Measurements from ENCODE around the gene NDUFS2. TPM values are rescaled to one million over a fixed set of nuclear protein-coding genes. Genes with fewer than 3 reads are reported as not detected.

The NDUFS2 gene
- total RNA-seq (2014; rRNA removed; shearing (Covaris generic)): 134 and 147 TPM in 2 replicates
- polyA plus RNA-seq (2015; cell fraction: cytosol; rRNA removed): 126 and 140 TPM in 2 replicates
- polyA plus RNA-seq (2015; cell fraction: nucleus; rRNA removed): 86.5 and 122 TPM in 2 replicates

DNA sequence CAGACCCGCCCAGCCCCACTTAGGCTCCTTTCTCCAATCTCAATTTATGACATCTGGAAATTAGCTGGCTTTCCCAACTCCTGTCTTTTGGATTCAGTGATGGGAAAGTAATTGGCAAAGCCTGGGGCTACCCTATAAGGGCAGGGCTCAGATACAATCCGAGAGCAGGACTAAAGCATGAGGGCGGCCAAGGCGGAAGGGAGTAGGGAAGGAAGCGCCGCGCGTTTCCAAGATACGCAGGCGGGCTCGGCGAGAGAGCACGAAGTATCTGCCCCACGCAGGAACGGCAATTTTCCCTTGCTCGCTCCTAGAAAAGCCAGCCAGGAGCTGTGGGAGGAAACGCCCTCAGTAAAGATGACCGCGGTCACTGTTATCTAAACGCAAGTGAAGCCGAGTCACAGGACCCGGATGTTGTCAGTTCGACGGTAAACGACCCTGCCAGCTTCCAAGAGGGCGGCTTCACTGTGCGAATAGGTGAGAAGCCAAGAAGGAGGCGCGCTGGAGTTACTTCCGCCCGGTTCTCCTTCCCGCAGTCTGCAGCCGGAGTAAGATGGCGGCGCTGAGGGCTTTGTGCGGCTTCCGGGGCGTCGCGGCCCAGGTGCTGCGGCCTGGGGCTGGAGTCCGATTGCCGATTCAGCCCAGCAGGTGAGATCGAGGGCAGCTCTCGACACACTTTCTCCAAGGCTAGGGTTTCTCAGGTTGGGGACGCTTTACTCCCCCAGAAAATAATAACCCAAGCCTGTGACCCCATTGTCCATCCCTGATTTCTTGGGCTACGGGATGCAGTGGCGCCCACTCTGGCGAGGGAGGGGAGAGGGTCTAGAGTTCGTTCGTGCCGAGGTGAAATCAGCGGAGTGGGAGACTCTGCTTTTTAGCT lies at the start of gene NDUFS2:
TSS of gene NDUFS2 (plus strand) at position 532 of the 877 bp plus-strand sequence. CDS start at position 551, 19 bp downstream.
- peak; percentile 99 for DNase-seq (ENCODE audit: low read depth, low spot score)
- in situ Hi-C loops (cut with HindIII; ENCODE audit: low pct_unique_long_range_greater_than_20kb, low sequenced_read_pairs): loop anchor here (25.0 kb wide), 1 partner anchor 185 kb away; no protein-coding TSS in a partner anchor

DNA sequence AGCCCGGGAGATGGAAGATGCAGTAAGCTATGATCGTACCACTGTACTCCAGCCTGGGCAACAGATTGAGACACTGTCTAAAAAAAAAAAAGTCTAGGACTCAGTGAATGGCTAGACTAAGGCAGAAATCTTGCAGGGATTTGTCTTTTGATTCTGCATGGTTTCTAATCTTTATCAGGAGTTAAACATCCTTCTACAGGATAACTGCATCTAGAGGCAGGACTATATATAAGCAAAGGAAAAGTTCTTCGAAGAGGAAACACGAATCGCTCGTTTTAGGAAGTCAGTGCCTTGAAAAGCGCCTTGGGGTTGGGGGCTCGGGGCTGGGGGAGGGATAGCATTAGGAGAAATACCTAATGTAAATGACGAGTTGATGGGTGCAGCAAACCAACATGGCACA lies 49.0 kb upstream of the NDUFS2 start:
- in situ Hi-C loops (cut with HindIII; ENCODE audit: low pct_unique_long_range_greater_than_20kb, low sequenced_read_pairs): no loop called here
- no peak for DNase-seq (ENCODE audit: low read depth, low spot score)

DNA sequence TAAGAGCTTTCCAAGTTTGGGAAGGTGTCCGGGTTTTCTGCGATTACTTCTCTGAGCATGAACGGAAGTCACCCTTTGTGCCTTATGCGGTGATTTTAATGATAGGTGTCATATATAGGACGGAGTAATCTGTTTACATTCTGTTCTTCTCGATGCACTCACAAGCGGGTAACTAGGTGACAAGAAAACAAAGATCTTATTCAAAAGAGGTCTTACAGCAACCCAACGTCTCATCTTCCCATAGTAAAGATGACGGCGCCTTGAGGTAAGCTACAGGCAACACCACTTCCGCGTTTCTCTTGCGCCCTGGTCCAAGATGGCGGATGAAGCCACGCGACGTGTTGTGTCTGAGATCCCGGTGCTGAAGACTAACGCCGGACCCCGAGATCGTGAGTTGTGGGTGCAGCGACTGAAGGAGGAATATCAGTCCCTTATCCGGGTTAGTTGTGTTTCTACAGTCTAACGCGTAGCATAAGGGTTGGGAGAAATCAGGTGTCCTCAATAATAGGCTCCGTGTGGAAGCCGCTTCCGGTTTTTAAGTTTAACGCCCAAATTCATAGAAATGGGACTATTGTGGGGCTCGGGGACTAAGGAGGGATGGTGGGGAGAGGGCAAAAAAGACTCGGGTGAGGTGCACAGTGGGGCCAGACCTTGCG lies 48.4 kb upstream of the NDUFS2 start, which contains the start of gene UFC1:
TSS of gene UFC1 (plus strand) at position 297 of the 656 bp plus-strand sequence. CDS start at position 317, 20 bp downstream.
- peak; percentile 94 for DNase-seq (ENCODE audit: low read depth, low spot score)
- in situ Hi-C loops (cut with HindIII; ENCODE audit: low pct_unique_long_range_greater_than_20kb, low sequenced_read_pairs): no loop called here

DNA sequence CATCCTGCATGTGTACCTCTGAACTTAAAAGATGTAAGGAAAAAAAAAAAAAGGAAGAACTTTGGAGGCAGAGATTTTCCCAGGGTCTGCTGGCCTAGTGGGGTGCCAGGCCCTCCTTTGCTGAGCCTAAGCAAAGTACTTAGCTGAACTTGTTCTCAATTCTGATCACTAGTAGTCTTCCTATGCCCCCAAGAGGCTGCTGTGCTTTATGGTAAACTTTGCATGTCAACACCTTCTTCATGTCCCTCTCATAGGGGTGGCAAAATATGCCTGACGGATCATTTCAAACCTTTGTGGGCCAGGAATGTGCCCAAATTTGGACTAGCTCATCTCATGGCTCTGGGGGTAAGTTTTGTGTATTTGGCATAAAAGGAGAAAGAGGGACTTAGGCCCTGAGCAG lies 44.3 kb upstream of the NDUFS2 start:
- in situ Hi-C loops (cut with HindIII; ENCODE audit: low pct_unique_long_range_greater_than_20kb, low sequenced_read_pairs): no loop called here
- DNase-seq (ENCODE audit: low read depth, low spot score): no peak

DNA sequence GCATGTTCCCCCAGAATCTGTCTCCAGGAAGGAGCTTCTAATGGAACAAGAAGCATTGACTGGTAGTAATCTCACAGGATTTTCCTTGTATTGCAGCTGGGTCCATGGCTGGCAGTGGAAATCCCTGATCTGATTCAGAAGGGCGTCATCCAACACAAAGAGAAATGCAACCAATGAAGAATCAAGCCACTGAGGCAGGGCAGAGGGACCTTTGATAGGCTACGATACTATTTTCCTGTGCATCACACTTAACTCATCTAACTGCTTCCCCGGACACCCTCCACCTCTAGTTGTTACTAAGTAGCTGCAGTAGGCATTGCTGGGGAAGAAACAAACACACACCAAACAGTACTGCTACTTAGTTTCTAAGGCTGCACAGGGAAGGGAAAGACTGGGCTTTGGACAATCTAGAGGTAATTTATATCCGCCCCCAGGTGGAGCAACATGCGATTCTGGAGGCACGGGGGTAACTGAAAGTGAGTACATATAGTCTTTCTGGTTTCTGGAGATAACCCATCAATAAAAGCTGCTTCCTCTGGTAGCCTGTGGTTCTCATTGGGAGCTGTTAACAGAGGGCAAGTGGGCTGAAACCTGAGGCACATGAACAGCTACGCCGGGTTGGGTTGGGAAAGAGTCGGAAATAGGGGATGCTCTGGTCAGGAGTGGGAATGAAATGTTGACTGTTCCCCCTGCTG lies 43.7 kb upstream of the NDUFS2 start:
- in situ Hi-C loops (cut with HindIII; ENCODE audit: low pct_unique_long_range_greater_than_20kb, low sequenced_read_pairs): no loop called here
- no peak for DNase-seq (ENCODE audit: low read depth, low spot score)

DNA sequence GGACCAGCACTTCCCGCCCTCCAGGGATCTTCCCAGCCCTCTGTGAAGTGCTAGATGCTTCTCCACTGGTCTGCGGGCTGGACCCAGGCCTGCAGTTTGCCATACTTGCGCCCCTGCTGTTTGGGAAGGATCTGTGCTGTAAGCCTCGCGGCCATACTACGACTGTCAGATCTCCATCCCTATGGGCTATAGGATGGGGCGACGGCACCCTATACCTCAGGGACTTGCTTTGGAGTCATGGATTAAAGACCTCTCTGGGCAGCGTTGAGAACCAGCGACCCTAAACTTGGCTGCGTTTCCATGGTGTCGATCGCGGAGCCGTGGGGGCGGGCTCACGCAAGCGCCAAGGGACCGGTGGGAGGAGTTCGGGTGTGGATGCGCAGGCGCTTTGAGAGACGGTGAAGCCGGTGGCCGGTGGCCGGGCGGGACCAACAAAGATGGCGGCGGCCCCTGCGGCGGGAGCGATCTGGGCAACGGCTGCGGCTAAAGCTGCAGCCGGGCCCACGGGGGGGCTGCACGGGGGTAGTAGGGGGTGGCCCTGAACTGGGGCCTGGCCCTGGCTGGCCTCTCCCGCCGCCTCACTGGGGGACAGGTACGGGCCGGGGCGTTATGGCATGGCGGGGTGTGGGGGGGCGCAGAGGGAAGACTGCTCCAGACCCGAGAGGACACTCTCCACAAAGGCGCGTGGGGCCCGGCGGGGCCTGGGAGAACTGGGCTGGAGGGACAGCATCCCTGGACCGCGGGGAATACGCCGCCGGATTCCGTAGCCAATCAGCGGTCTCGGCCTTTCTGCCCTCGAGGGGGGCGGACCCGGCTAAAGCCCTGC lies 42.9 kb upstream of the NDUFS2 start, which contains the start of gene USP21:
TSS of gene USP21 (plus strand) at position 414 of the 826 bp plus-strand sequence. CDS start 1,141 bp downstream, outside the sequence.
- DNase-seq (ENCODE audit: low read depth, low spot score): peak; percentile 91
- in situ Hi-C loops (cut with HindIII; ENCODE audit: low pct_unique_long_range_greater_than_20kb, low sequenced_read_pairs): no loop called here

DNA sequence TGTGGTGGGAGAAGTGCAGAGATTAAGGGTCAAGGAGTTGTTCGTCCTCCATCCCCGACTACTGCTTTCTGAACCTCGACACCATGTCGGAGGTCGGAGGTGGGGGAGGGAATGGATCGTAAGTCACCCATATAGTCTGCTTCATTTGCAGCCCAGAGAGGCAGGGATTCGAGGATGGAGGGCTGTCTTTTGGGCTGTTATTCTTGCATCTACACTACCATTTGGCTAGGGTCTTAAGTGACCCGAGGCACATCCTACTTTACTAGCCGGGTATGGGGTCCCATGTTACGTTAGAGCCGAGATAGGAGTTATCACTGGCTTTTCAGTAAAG lies 42.3 kb upstream of the NDUFS2 start:
- no peak for DNase-seq (ENCODE audit: low read depth, low spot score)

DNA sequence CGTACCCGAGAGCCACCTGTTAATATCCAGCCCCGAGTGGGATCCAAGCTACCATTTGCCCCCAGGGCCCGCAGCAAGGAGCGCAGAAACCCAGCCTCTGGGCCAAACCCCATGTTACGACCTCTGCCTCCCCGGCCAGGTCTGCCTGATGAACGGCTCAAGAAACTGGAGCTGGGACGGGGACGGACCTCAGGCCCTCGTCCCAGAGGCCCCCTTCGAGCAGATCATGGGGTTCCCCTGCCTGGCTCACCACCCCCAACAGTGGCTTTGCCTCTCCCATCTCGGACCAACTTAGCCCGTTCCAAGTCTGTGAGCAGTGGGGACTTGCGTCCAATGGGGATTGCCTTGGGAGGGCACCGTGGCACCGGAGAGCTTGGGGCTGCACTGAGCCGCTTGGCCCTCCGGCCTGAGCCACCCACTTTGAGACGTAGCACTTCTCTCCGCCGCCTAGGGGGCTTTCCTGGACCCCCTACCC lies 41.5 kb upstream of the NDUFS2 start:
- in situ Hi-C loops (cut with HindIII; ENCODE audit: low pct_unique_long_range_greater_than_20kb, low sequenced_read_pairs): no loop called here
- no peak for DNase-seq (ENCODE audit: low read depth, low spot score)

More for the DNA sequence above, 42.3 kb upstream of the NDUFS2 start:
- in situ Hi-C loops (cut with HindIII; ENCODE audit: low pct_unique_long_range_greater_than_20kb, low sequenced_read_pairs): no loop called here

DNA sequence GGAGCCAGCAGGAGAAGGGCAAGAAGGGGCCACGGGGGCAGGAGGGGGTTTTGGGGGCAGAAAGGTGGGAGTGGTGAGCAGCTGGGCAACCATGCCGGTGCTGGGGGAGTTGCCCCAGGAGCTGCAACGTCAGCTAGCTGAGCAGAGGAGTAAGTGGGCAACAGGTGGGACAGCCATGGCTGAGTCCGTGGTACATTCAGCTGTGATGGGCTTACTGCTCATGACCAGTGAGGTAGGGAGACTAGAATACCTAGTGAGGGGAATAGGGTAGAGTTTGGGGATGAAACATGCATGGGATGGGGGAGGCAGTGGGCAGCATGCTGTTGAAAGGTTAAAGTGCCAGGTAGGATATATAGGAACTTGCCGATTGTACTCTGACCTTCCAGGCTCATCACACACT lies 40.5 kb upstream of the NDUFS2 start:
- DNase-seq (ENCODE audit: low read depth, low spot score): no peak
- in situ Hi-C loops (cut with HindIII; ENCODE audit: low pct_unique_long_range_greater_than_20kb, low sequenced_read_pairs): no loop called here

DNA sequence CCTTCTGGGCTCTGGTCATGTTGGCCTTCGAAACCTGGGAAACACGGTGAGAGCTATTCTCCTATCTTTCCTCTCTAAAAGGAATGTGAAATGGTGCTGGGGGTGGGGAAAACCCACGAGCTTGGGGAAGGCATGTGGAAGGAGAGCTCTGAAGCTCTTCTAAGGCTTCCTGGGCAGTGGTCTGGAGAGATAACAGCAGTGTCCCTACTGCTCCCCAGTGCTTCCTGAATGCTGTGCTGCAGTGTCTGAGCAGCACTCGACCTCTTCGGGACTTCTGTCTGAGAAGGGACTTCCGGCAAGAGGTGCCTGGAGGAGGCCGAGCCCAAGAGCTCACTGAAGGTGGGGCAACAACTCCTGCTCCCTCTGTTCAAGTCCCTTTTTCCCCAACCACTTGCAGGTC lies 40.1 kb upstream of the NDUFS2 start:
- no peak for DNase-seq (ENCODE audit: low read depth, low spot score)
- in situ Hi-C loops (cut with HindIII; ENCODE audit: low pct_unique_long_range_greater_than_20kb, low sequenced_read_pairs): no loop called here

DNA sequence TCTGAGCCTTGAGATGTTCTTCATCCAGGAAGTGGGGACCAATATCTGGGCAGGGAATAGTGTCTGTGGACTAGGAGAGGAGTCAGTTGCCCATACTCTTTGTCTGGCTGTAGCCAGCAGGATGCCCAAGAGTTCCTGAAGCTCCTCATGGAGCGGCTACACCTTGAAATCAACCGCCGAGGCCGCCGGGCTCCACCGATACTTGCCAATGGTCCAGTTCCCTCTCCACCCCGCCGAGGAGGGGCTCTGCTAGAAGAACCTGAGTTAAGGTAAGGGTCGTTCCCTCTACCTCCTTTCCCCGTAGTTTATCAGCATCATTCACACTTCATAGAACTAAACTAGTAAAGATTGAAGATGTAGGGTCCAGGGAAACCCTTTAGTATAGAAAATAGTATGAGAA lies 39.4 kb upstream of the NDUFS2 start:
- in situ Hi-C loops (cut with HindIII; ENCODE audit: low pct_unique_long_range_greater_than_20kb, low sequenced_read_pairs): no loop called here
- no peak for DNase-seq (ENCODE audit: low read depth, low spot score)

DNA sequence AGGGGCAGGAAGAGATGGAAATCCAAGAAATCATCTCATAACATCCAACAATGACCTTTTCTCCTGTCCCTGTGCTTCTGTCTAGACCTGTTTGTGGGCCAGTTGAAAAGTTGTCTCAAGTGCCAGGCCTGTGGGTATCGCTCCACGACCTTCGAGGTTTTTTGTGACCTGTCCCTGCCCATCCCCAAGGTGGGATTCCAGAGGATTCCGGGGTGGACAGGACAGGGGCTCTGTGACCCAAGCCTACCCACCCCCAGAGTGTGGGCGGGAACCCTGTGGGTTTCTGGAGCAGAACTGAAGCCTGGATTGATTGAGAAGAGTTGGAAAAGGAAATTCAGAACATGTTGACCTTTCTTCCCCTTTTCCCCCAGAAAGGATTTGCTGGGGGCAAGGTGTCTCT lies 38.4 kb upstream of the NDUFS2 start:
- in situ Hi-C loops (cut with HindIII; ENCODE audit: low pct_unique_long_range_greater_than_20kb, low sequenced_read_pairs): no loop called here
- DNase-seq (ENCODE audit: low read depth, low spot score): no peak

DNA sequence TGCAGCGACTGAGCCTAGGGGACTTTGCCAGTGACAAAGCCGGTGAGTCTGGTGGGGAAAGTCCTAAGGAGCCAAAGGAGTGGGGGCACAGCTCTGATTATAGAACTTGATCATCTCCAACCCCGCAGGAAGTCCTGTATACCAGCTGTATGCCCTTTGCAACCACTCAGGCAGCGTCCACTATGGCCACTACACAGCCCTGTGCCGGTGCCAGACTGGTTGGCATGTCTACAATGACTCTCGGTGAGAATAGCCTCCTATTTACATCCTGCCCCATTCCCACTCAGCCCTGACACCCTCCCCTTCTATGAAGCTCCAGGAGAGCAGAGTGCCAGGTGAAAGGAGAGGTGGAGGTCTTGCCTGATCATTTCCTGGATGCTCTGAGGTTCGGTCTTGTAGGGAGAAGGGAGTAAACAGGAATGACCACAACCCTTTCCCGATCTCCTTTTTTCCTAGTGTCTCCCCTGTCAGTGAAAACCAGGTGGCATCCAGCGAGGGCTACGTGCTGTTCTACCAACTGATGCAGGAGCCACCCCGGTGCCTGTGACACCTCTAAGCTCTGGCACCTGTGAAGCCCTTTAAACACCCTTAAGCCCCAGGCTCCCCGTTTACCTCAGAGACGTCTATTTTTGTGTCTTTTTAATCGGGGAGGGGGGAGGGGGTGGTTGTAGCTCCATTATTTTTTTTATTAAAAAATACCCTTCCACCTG lies 37.1 kb upstream of the NDUFS2 start:
- no peak for DNase-seq (ENCODE audit: low read depth, low spot score)
- in situ Hi-C loops (cut with HindIII; ENCODE audit: low pct_unique_long_range_greater_than_20kb, low sequenced_read_pairs): no loop called here

DNA sequence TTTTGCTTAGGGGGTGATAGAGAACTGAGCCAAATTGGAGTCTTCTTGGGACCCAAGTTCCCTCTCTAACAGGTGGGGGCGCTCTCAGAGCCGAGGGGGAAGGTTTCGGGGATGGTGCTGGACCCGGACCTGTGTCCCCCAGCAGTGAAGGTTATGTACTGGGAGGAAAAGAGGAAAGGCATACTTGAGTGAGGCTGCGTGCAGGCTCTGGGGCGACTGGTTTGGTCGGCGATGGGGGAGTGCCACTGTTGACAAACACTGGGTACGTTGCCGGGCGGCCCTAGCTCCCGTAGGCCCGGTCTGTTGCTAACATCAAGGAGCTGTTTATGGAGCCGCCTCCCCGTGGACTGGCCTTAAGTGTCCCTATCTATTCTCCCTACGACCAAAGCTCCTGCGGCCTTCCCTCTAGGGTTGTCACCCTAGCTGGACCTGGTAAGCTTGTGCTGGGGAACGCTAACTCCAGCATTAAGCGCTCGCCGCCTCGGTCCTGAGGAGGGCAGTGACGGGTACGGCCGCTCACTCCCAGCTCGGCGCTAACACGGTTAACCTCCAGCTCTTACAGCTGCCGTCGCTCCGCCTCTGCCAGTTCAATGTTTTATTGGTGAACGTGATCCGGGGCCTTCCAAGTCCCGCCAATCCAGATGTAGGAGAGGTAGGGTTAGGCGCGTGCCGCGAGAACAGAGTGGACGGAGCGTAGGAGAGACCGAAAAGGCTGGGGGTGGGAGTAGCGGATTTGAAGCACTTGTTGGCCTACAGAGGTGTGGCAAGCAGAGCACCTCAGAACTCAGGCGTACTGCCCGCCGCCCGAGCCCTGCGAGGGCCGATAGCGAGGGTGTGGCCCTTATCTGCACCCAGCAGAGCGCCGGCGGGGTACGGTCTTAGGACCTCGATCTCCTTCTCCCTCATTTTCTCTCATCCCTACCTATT lies 36.2 kb upstream of the NDUFS2 start, which contains the start of gene PPOX:
TSS of gene PPOX (plus strand) at position 685 of the 927 bp plus-strand sequence. CDS start 422 bp downstream, outside the sequence.
- in situ Hi-C loops (cut with HindIII; ENCODE audit: low pct_unique_long_range_greater_than_20kb, low sequenced_read_pairs): no loop called here
- peak; percentile 98 for DNase-seq (ENCODE audit: low read depth, low spot score)
